NT2/D1 (cell line): ENCODE measurements around the gene TNFRSF12A.

Experiments used
- DNase-seq: peaks from one replicate; pipeline ENCODE4 v3.0.0-alpha.2; 2011; ENCODE audit warnings: low read depth, low spot score
- H3K27me3 ChIP-seq: 2 replicates; pipeline ENCODE4 v1.6.0; 2011; ENCODE audit warnings: mild to moderate bottlenecking; ENCODE audit not compliant: insufficient read length, insufficient read depth
- H3K36me3 ChIP-seq: 2 replicates; pipeline ENCODE4 v1.6.1; 2011; ENCODE audit warnings: mild to moderate bottlenecking, low read length, mixed read lengths; ENCODE audit not compliant: insufficient read depth, insufficient read length
- H3K4me1 ChIP-seq: 2 replicates; pipeline ENCODE4 v1.5.1; 2011; ENCODE audit not compliant: insufficient read depth, insufficient read length
- H3K4me3 ChIP-seq: 2 replicates; pipeline ENCODE4 v1.5.1; 2011; ENCODE audit warnings: low read depth; ENCODE audit not compliant: insufficient read length
- H3K9ac ChIP-seq: 2 replicates; pipeline ENCODE4 v1.6.0; 2011; ENCODE audit warnings: low read depth; ENCODE audit not compliant: insufficient read length
- H3K9me3 ChIP-seq: 2 replicates; pipeline ENCODE4 v1.5.1; 2011; ENCODE audit warnings: mild to moderate bottlenecking, low read length; ENCODE audit not compliant: insufficient read depth
- SUZ12 ChIP-seq: IDR thresholded peaks from 2 replicates; pipeline ENCODE4 v1.6.1; 2011; ENCODE audit not compliant: insufficient read length, insufficient read depth; ENCODE audit errors: extremely low read depth
- YY1 ChIP-seq: IDR thresholded peaks from 2 replicates; pipeline ENCODE4 v1.6.1; 2011; ENCODE audit not compliant: insufficient read length, insufficient read depth
- ZNF274 ChIP-seq: IDR thresholded peaks from 2 replicates; pipeline ENCODE4 v1.6.1; 2011; ENCODE audit warnings: mild to moderate bottlenecking, low read depth, low read length

Gene TNFRSF12A

DNA sequence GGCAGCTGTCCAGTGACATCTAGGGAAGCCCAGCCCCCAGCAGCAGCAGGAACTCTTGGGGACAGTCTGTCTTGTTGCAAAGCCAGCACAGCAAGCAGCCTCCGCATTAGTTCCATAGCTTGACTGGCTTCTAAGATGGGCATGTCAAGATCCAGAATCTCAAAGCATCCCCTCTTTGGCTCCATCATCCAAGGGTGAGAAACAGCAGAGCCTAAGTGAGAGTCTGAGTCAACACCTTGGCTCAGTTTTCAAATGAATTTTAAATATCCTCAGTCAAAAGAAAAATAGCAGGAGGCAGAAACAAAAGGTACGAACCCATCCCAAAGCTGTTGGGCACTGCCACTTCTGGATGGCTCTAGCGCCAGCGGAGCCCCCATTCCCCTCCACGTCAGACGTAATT is 5.2 kb upstream of the TNFRSF12A start:
- no peak for DNase-seq
- Histone ChIP-seq H3K4me1 (peaks cover 22% of the 10 kb centered on the region), H3K27me3 (peaks cover 20% of the 10 kb centered on the region), H3K36me3 (peaks cover 35% of the 10 kb centered on the region), H3K9me3 (no peaks in the 10 kb centered on the region), H3K4me3 (no peak overlapping the region), H3K9ac (peak overlapping the region; percentile 8)
- no peak for TF ChIP-seq YY1
- no peak for TF ChIP-seq ZNF274

DNA sequence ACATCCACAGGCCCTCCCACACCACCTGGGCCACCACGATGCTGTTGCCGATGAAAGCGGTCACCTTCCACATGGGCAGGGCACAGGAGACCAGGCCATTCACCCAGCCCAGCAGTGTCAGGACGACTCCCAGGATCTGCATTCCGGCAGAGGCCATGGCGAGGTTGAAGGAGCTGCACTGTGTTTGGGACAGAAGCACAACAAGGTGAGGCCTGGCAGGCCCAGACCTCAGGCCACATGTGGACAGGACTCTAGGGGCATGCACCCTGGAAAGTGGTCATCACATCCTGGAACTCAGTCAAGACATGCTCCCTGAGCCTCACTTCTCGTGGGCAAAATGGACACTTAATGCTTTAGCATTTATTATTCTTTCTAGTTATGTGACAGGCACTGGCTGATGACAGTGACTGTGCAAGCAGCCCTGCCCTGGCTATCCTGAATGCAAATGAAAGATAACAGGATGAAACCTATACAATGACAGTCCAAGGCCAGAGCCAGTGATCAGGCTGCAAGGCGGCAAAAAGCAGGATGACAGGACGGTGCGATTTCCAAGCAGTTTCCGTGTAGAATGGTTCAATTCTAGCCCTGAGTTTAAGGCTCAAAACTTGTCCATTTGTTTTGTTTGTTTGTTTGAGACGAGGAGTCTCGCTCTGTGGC is 4.2 kb upstream of the TNFRSF12A start:
- H3K9me3 ChIP-seq = no peaks in the 10 kb centered on the region
- H3K36me3 ChIP-seq = peaks cover 35% of the 10 kb centered on the region
- H3K4me3 ChIP-seq = no peak overlapping the region
- DNase-seq = no peak
- TF ChIP-seq SUZ12 (no peak), YY1 (no peak), ZNF274 (no peak)
- H3K9ac ChIP-seq = peak overlapping the region; percentile 1
- H3K27me3 ChIP-seq = peaks cover 20% of the 10 kb centered on the region
- peaks cover 22% of the 10 kb centered on the region for H3K4me1 ChIP-seq

- Histone ChIP-seq H3K36me3 (peaks cover 43% of the 10 kb centered on the region), H3K9ac (peak overlapping the region; percentile 96), H3K4me1 (peaks cover 18% of the 10 kb centered on the region), H3K9me3 (no peaks in the 10 kb centered on the region), H3K4me3 (peak overlapping the region; percentile 95), H3K27me3 (peaks cover 11% of the 10 kb centered on the region)
- no peak for DNase-seq
- TF ChIP-seq YY1 (no peak), ZNF274 (no peak), SUZ12 (no peak)
These were observed 2.8 kb upstream of the TNFRSF12A start for GRCh38 chr16:3017344-3017743.

DNA sequence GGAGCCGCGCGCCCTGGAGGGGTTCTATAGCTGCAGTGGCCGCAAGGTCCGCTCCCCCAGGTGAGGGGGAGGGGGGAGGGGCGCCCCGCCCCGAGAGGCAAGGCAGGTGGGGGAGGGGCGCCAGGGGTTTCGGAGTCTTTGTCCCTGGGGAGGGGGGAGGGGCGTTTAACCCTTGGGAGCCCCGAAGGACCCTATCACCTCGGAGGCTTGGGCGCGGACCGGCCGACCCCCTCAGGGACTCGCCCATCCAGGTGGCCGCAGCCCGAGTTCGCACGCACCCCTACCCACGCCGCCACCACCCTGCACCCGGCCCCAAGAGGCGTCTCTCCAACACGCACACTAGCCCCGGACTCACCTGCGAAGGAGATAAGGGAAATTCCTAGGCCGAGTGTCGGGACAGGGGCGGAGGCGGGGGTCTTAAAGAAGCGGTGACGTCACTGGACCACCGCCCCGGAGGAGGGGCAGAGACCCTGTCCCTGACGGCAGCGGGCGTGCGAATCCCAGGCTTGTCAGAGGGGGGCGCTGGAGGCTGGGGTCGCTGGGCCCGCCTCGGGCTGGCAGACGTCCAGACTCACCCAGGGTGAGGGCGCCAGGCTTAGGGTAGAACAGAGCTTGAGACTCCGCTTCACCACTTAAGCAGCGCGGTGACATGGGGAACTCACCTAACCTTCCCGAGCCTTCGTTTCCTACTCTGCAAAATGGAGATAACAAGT is 2.2 kb upstream of the TNFRSF12A start, which contains the start of gene CLDN6:
Gene CLDN6 (minus strand): TSS at position 390 of the 713 bp plus-strand sequence. CDS start 2,162 bp downstream, outside the sequence.
- Histone ChIP-seq H3K4me1 (peaks cover 21% of the 10 kb centered on the region), H3K36me3 (peaks cover 49% of the 10 kb centered on the region), H3K9me3 (no peaks in the 10 kb centered on the region), H3K9ac (peak within 1 kb of the TSS; percentile 96), H3K27me3 (peaks cover 6% of the 10 kb centered on the region), H3K4me3 (peak within 1 kb of the TSS; percentile 95)
- peak; percentile 92 for DNase-seq
- TF ChIP-seq YY1 (no peak), ZNF274 (no peak), SUZ12 (no peak)

GRCh38 chr16:3019594-3020246 is 448 bp upstream of the TNFRSF12A start:
- Histone ChIP-seq H3K36me3 (peaks cover 39% of the 10 kb centered on the region), H3K4me1 (peaks cover 7% of the 10 kb centered on the region), H3K9ac (peak overlapping the region; percentile 75), H3K27me3 (no peaks in the 10 kb centered on the region), H3K4me3 (peak overlapping the region; percentile 97), H3K9me3 (no peaks in the 10 kb centered on the region)
- TF ChIP-seq YY1 (no peak), SUZ12 (no peak), ZNF274 (no peak)
- no peak for DNase-seq

- H3K9me3 ChIP-seq = no peaks in the 10 kb centered on the region
- H3K9ac ChIP-seq = peak overlapping the region; percentile 100
- H3K27me3 ChIP-seq = no peaks in the 10 kb centered on the region
- peak overlapping the region; percentile 97 for H3K4me3 ChIP-seq
- TF ChIP-seq ZNF274 = no peak
- no peak for TF ChIP-seq YY1
- TF ChIP-seq SUZ12 = no peak
- H3K36me3 ChIP-seq = peaks cover 36% of the 10 kb centered on the region
- H3K4me1 ChIP-seq = peaks cover 6% of the 10 kb centered on the region
- no peak for DNase-seq
These were observed 658 bp downstream of the TNFRSF12A start for GRCh38 chr16:3020604-3021448.
